NCI-H1105 (cell line): ENCODE data around the gene PPM1E.
"Not testable (repeated sequence)": the region's sequence is repeated elsewhere in the genome, so short reads cannot be mapped to it uniquely, and the experiment has no call there.

Experiments used
- DNase-seq: peaks from one replicate; lab custom pipeline; 2025; lab: John Stamatoyannopoulos, UW

PPM1E gene

DNA sequence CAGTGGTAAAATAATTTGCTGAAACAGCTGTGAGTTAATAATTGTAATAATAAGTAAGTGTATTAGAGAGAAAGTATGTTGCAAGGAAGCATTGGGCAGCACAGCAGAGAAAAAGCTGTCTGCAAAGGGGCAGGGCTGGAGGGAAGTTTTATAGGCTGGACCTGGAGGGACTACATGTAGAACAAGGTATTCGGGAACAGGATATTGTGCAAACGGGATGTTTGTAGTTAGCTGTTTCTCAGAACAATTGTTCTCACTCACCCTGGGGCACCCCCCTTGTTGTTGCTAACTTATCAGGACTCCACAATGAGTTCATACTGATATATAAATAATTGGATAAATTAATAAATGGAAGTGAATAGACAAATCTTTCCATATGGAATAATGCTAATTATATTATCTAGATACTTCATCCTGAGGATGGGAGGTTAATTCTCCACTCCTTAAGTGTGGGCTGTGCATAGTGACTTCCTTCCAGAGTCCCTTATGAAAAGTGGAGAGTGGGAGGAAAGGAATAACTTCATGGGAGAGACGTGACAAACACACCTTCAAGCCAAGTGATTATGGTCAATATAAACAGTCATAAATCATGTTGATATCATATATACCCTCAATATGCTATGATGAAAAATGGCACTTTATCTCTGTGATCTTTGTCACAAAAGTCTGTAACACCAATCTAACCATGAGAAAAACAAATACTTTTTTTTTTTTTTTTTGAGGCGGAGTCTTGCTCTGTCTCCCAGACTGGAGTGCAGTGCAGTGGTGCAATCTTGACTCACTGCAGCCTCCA is 85.4 kb downstream of the PPM1E start:
- no peak for DNase-seq

DNA sequence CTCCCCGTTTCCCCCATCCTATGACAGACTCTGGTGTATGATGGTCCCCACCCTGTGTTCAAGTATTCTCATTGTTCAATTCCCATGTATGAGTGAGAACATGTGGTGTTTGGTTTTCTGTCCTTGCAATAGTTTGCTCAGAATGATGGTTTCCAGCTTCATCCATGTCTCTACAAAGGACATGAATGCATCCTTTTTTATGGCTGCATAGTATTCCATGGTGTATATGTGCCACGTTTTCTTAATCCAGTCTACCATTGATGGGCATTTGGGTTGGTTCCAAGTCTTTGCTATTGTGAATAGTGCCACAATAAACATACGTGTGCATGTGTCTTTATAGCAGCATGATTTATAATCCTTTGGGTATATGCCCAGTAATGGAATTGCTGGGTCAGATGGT is 90.8 kb downstream of the PPM1E start:
- DNase-seq: not testable (repeated sequence)

DNA sequence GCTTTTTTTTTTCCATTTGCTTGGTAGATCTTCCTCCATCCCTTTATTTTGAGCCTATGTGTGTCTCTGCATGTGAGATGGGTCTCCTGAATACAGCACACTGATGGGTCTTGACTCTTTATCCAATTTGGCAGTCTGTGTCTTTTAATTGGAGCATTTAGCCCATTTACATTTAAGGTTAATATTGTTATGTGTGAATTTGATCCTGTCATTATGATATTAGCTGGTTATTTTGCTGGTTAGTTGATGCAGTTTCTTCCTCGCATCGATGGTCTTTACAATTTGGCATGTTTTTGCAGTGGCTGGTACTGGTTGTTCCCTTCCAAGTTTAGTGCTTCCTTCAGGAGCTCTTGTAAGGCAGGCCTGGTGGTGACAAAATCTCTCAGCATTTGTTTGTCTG is 94.5 kb downstream of the PPM1E start:
- not testable (repeated sequence) for DNase-seq

DNA sequence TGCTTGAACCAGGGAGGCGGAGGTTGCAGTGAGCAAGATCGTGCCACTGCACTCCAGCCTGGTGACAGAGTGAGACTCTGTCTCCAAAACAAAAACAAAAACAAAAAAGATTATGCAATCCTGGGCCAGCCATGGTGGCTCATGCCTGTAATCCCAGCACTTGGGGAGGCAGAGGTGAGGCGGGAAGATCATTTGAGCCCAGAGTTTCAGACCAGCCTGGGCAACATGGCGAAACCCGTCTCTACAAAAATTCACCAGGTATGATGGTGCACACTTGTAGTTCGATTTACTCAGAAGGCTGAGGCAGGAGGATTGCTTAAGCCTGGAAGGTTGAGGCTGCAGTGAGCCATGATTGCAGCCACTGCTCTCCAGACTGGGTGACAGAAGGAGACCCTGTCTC is 109.6 kb downstream of the PPM1E start:
- DNase-seq: no peak

DNA sequence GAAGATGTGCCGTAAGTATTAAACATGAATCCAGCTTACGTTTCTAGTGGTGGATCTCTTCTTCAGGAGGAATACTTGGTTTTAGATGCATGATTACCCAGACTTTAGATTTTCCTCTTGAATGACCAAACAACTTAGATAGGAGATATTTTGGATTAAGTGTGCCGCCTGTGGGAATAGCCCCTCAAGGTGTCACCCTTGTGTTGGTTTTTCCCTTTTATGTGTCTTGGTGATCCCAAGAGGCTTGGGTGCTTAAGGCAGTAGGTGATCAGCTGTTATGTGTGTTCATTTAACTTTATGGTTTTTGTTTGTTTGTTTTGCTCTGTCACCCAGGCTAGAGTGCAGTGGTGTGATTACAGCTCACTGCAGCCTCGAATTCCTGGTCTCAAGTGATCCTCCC is 115.1 kb downstream of the PPM1E start:
- no peak for DNase-seq

DNA sequence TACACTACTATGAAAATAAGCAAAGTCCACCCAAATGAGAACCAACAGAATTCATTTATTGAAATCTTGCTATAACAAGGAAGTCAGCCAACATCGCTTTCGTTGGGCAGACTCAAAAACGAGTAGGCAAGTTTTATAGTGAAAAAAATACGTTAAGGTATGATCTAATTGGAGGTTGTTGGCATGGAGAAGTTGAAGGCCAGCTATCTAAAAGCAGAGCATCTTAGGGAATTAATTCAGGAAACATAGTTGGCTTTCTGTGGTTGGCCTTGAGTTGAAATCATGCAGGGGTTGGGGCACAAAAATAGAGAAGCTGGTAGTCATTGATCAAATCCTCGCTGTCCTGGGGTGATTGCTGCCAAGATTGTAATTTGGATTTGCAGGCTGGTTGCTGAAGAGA is 118.3 kb downstream of the PPM1E start:
- DNase-seq: no peak

DNA sequence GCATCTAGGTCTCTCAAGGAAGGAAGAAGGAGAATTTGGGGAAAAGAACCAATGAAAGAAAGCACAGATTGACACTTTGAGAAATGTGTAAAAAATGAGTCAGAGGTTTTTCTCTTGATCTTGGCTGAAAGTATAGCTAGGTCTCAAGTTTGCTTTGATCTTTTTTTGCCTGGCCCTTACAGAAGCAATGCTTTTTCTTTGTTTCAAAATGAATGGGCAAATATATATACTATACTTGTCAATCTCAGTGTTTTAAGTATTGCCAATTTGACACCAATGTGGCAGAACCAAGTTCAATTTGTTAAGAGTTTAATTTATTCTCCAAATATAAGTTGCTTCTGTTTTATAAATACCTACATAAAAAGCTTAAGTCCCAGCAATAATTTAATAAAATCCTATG is 119.6 kb downstream of the PPM1E start:
- no peak for DNase-seq

DNA sequence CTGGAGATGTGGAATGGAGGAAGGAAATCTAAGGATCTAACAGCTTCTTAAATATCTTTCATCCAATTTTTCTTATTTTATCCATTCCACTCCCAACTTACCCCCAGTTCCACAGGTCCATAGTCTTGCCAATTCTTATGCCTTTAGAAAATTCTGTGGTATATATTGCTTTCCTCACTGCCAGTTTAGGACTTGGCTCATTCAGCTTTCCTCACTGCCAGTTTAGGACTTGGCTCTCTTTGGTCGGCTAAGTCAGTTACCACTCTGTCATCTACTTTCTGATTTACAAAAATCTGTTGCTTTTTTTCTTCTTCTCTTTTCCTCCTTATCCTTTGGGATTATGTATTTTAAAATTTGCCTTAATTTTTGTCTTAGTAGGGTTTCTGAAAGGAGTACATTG is 128.5 kb downstream of the PPM1E start:
- no peak for DNase-seq

DNA sequence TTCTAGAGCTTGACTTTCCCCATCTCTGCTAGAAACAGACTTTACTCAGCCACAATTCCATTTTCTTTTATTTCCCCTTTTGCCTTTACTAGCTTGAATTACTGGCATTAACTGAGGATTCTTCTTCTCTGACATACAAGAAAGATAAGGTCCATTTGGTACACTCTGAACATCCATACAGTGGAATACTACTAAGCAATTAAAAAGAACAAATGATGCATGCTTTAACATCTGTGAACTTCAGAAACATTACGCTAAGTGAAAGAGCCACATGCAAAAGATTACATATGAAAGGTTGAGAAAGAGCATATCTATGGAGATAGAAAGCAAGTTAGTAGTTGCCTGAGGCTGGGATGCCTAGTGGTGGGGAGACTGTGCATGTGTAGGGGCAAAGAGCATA is 130.9 kb downstream of the PPM1E start:
- DNase-seq: no peak

DNA sequence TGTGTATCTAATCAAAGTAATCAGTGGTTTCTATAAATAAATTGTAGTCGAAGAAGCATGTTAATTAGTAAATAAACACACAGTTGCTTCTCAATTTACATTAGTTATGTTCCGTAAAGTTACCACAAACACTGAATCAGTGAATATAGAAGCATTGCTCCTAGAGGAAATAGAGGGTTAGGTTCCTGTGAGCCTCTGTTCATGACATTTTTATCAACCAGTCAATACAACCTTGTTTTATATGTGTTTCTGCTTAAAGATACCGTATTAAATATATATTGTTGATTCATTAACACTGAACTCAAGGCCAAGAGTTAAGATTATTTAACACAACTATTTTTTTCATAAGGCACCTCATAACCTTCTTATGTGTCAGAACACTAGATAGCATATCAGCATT is 134.3 kb downstream of the PPM1E start:
- no peak for DNase-seq

DNA sequence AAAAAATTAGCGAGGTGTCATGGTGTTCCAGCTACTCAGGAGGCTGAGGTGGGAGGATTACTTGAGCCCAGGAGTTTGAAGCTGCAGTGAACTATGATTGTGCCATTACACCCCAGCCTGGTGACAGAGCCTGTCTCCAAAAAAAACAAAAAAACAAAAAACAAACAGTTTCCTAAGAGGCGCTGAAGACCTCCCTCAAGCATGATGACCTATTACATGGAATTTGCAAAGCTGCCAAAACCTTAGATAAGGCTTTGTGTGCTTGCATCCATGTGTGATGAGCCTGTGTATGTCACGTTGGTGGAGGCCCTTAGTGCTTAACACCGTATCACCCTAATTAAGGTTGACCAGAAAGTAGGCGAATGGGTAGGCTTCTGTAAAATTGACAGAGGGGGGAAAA is 143.5 kb downstream of the PPM1E start:
- DNase-seq: no peak

DNA sequence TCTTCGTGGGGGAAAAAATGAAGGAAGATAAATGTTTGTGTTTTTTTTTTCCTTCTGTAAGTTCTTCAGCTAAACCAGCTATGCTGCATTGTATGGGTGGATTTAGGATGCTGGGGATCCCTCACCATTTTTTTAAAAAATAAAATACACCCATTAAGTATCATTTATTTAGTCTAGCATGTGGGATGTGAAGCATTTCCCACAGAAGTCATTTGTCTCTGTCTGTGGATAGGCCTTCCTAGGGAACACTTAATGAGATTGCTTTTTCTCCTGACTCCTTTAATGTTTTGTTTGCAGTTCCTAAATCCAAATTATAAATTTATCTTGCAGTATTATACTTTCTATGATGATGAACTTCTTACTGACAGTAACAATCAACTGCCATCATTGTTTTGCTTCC is 146.7 kb downstream of the PPM1E start:
- DNase-seq: no peak

DNA sequence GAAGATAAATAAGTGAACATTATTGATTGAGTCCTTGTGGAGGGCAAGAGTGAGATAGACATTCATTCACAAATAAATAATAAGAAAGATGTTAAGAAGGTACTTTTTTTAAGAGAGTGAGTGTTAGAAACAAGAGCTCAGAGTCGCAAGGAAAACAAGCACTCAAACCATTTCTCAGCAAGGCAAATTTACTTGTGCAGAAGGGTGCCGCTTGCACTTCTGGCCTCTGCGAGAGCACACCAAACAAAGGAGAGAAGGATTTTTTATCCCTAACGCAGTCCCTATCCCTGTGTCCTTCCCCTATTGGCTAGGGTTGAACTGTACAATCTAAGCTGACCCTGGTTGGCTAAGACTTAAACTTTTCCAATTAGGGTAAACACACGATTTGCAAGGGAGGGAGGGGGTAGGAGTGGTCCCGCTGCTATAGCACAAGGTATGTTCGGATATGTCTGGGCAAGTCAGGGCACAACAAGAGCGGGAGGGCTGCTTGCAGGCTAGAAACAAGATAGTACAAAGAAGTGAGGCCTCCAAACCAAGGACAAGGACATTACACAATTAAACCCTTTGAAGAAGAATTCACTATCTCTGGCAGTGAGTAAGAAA is 156.2 kb downstream of the PPM1E start:
- DNase-seq: no peak

DNA sequence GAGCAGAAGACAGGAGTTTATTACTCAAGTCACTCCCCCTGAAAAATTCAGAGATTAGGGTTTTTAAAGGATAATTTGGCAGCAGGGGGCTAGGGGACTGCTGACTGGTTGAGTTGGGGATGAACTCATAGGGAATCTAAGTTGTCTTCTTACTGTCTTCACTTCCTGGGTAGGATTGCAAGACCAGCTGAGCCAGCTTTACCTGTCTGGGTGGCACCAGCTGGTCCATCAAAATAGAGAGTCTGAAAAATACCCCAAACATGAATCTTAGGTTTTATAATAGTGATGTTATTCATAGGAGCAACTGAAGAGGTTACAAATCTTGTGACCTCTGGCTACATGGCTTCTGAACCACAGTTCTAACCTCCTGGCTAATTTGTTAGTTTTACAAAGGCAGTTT is 157.9 kb downstream of the PPM1E start:
- DNase-seq: no peak

DNA sequence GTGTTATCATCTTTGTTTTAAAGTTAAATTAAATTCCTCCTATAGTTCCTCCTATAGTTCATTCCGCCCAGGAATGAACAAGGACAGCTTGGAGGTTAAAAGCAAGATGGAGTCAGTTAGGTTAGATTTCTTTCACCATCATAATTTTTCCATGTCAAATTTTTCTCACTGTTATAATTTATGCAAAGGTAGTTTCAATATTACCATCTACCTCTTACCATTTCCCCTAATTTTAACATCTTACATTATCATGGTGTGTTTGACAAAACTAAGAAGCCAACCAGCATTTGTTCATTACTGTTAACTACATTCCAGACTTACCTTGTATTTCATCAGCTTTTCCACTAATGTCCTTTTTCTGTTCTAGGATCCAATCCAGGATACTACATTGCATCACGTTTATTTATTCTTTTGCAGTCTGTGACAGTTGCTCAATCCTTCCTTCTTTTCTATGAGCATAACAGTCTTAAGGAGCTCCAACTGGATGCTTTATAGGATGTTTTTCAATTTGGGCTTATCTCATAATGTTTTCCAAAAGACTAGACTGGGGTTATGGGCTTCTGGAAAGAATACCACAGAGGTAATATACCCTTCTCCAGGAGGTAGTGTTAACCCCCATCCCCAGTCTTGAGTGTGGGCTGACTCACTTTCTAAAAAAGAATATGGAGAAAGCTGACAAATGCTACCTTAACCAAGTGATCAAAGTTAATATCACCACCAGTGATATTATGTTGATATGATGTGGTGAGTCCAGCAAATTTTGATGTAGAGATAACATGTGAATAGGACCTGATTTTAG is 158.5 kb downstream of the PPM1E start:
- no peak for DNase-seq

DNA sequence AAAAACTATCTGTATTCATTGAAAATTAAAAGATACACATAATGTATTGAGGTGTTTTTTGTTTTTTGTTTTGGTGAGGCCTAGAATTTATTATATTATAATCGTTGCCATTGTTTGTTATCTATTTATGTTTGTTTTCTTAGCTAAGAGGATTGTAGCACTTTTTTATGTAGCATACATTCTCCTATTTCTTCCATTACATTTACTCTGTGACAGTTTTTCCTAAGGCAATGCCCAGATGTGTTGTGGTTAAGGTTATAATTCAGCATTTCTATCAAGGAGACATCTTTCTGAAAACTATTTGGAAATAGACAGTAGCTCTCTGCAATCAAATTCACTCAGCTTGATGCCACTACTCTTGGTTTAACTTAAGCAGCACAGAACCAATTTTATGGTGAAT is 161.6 kb downstream of the PPM1E start:
- DNase-seq: no peak

DNA sequence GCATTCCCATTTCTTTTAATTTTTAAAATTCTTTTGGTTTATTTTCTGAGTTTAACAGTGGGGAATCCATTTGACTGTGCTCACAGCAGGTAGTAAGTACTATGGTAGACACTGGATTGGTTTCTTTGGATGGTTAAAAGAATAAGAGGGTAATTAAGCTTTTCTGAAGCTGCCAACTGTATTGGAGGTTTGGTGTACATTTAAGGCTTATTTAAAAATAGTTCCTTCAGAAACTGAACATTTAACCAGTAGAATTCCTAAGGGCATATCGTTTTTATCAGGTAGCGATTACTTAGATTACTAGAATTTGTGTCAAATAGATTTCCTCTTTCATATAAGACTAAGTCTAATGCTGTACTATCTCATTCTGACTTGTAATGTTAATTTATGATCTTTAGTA is 162.4 kb downstream of the PPM1E start:
- DNase-seq: no peak

DNA sequence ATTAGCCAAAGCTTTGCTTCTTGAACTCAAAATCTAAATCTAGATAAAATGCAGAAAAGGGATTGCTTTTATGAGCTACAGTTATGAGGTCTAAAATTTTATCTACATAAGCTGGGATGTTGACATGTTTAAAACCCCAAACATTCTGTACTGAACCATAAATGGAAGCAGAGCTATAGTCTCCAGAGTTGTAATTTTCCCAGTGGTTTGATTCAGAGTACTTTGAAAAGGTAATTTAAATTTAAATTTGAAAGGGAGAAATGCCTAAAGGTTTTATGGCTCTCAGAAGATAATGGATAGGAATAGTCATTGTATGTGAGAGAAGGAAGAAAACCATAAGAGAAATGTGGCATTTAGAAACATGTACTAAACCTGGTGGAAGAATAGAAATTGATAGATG is 163.2 kb downstream of the PPM1E start:
- DNase-seq: no peak

DNA sequence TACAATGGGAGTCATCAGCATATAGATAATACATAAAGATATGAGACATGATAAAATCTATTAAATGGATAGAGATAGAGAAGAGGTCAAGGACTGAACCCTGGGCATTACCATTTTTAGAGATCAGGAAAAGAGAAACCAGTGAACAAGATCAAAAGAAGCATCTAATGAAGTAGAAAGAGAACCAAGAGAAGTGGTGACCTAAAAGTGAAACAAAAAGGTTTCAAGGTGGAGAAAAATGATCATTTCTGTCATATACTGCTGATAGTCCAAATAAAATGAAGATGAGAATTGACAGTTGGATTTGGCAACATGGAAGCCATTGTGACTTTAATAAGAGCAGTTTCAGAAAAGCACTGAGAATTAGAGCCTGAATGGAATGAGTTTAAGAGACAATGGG is 165.1 kb downstream of the PPM1E start:
- DNase-seq: no peak

DNA sequence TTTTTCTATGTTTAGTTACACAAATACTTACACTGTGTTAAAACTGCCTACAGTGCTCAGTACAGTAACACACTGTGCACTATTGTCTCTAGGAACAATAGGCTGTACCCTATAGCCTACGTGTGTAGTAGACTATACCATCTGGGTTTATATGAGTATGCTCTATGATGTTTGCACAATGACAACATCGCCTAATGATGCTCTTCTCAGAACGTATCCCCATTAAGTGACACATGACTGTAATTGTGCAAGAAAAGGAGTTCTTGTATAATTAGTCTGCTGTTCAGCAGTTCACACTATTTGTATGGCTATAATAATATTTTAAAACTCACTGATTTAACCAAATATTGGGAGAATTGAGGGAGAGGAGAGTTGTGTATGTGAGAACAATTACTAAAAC is 177.3 kb downstream of the PPM1E start:
- no peak for DNase-seq

DNA sequence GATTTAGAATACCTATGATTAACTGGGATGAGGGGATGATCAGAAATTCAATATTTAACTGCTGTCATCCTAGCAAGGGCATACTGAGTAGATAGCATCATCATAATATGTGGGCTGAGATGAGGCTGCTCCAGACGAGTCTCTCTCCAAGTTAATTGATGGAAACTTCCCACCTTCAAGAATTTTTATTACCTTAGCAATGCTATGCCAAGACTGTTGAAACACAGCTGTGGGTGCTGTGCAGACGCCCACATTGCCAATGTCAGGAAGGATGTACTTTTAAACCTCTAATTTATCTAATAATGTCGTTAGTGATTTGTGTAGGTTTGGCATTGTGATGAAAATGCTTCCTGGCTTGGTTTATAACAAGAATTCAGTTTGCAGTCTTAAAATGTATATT is 180.6 kb downstream of the PPM1E start:
- no peak for DNase-seq

DNA sequence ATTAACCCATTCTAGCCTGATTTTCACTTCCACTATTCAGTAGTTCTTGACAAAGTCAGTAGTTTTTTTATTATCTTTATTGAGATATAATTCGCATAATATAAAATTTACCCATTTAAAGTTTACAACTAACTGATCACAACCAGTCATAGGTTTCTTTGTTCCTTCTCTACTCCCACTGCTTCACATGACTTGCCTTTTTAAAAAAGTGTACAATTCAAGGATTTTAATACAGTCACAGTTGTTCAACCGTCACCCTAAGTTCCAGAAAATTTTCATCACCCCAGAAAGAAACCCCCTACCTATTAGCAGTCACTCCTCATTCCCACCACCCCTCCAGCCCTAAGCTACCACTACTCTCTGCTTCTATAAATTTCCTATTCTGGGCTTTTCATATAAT is 188.5 kb downstream of the PPM1E start:
- no peak for DNase-seq

DNA sequence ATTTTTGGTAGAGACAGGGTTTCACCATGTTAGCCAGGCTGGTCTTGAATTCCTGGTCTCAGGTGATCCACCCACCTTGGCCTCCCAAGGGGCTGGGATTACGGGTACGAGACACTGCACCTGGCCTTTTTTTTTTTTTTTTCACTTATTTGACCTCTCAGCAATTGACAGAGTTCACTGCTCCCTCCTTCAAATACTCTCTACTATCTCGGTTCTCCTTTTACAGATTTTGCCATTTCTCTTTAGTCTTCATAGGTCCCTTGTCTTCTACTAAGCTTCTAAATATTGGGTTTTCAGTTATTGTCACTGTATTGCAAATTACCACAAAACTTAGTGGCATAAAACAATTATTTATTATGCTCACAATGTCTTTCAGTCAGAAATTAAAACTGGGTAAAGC is 191.8 kb downstream of the PPM1E start:
- no peak for DNase-seq
